Measurements from ENCODE around the gene CEP70. TPM values are rescaled to one million over a fixed set of nuclear protein-coding genes. Genes with fewer than 3 reads are reported as not detected.
"Not testable (repeated sequence)": the region's sequence is repeated elsewhere in the genome, so short reads cannot be mapped to it uniquely, and the experiment has no call there.

Gene CEP70
- total and polyA plus RNA-seq, 2 of the 13 experiments (the other 11 are each of a cell fraction or from before 2014, with no cell fraction given): 4.0 to 22.3 TPM

- FAIRE-seq; H3K9me3 ChIP-seq (ENCODE audit: low read length); H3K9ac ChIP-seq (ENCODE audit: insufficient read depth, low read depth, low read length); H3K4me3 ChIP-seq (replicated peaks in 1 of 3; ENCODE audit: insufficient read depth in 1 of 3, low read depth in 2 of 3, low read length in 3 of 3); intact Hi-C loops (cut with micrococcal nuclease; ENCODE audit: unreplicated experiment); H3K27me3 ChIP-seq (ENCODE audit: control insufficient read depth in 1 of 2, insufficient read depth in 2 of 2, low read length in 2 of 2); H3K4me1 ChIP-seq (ENCODE audit: insufficient read depth, low read length); ATAC-seq; POLR2A ChIA-PET; H2AFZ ChIP-seq (ENCODE audit: low read length); DNase-seq (ENCODE audit: low spot score); H3K4me2 ChIP-seq (ENCODE audit: low read depth, low read length); H3K79me2 ChIP-seq (ENCODE audit: insufficient read depth, low read length); H3K36me3 ChIP-seq (replicated peaks in 1 of 2; ENCODE audit: control insufficient read depth in 1 of 2, insufficient read depth in 2 of 2, low read length in 2 of 2); H3K27ac ChIP-seq (ENCODE audit: extremely low read length, insufficient read depth, low read length); H4K20me1 ChIP-seq (ENCODE audit: insufficient read depth, low read length); CTCF ChIA-PET (ENCODE audit: low intra/inter-chr PET ratio, low total read pairs); in situ Hi-C loops (cut with HindIII; ENCODE audit: extremely low pct_ligation_motif_present, low pct_unique_long_range_greater_than_20kb); BruUV-seq (replicated peaks): not testable (repeated sequence)
- TF ChIP-seq ZNF317 (CRISPR knock-in tag; IDR thresholded peaks at IDR 0.05): peak; percentile 96
- WGBS (ENCODE audit: low lambda C conversion rate): 97% methylated on average over 2 of the region's 2 CpGs
Measured at GRCh38 chr3:138550958-138551357, 43.1 kb downstream of the CEP70 start.

GRCh38 chr3:138549179-138549977 lies 44.7 kb downstream of the CEP70 start:
- Histone ChIP-seq H3K36me3 (replicated peaks in 1 of 2; ENCODE audit: control insufficient read depth in 1 of 2, insufficient read depth in 2 of 2, low read length in 2 of 2) (peaks cover 0 to 3% of the 10 kb centered on the region in 2 experiments; a peak in 2 of 5 replicates), H3K4me2 (ENCODE audit: low read depth, low read length) (no peak overlapping the region), H3K79me2 (ENCODE audit: insufficient read depth, low read length) (no peaks in the 10 kb centered on the region), H3K4me3 (replicated peaks in 1 of 3; ENCODE audit: insufficient read depth in 1 of 3, low read depth in 2 of 3, low read length in 3 of 3) (no peak overlapping the region), H3K9ac (ENCODE audit: insufficient read depth, low read depth, low read length) (no peak overlapping the region), H3K27ac (ENCODE audit: extremely low read length, insufficient read depth, low read length) (no peak overlapping the region), H3K9me3 (ENCODE audit: low read length) (peaks cover 10% of the 10 kb centered on the region; the same call in 1 of the 2 replicates), H3K4me1 (ENCODE audit: insufficient read depth, low read length) (no peaks in the 10 kb centered on the region), H4K20me1 (ENCODE audit: insufficient read depth, low read length) (no peaks in the 10 kb centered on the region), H2AFZ (ENCODE audit: low read length) (no peak overlapping the region), H3K27me3 (ENCODE audit: control insufficient read depth in 1 of 2, insufficient read depth in 2 of 2, low read length in 2 of 2) (no peaks in the 10 kb centered on the region)
- TF ChIP-seq HDAC2 (CRISPR knock-in tag; IDR thresholded peaks at IDR 0.05) (no peak), ZNF276 (CRISPR knock-in tag; IDR thresholded peaks at IDR 0.05; ENCODE audit: low read depth) (no peak), MXI1 (IDR thresholded peaks at IDR 0.05; ENCODE audit: borderline replicate concordance, low read depth, low read length) (no peak), MAZ (IDR thresholded peaks at IDR 0.05; ENCODE audit: borderline replicate concordance, low read depth, low read length) (no peak), MAZ (CRISPR knock-in tag; IDR thresholded peaks at IDR 0.05; ENCODE audit: low read depth) (no peak), KDM5A (IDR thresholded peaks at IDR 0.05; ENCODE audit: borderline replicate concordance, low read length) (no peak)
- no peak for FAIRE-seq
- ChIA-PET CTCF (ENCODE audit: low intra/inter-chr PET ratio, low total read pairs) (no interaction called here), POLR2A (no interaction called here)
- BruUV-seq (replicated peaks): no TSS peak
- ATAC-seq: no peak
- in situ Hi-C loops (cut with HindIII; ENCODE audit: extremely low pct_ligation_motif_present, low pct_unique_long_range_greater_than_20kb) (no loop called here), intact Hi-C loops (cut with micrococcal nuclease; ENCODE audit: unreplicated experiment) (no loop called here)
- WGBS (ENCODE audit: low lambda C conversion rate): 96% methylated on average over 14 of the region's 14 CpGs
- no peak for DNase-seq (ENCODE audit: low spot score)
